ENCODE results near the gene BID. TPM values are rescaled to one million over a fixed set of nuclear protein-coding genes. Genes with fewer than 3 reads are reported as not detected.
A peak's percentile ranks its signal among the peaks of the same experiment; 100 is the strongest.

Gene BID
- total and polyA plus RNA-seq, 2 of the 4 experiments (the other 2 are of a cell fraction): 69.5 to 240 TPM

DNA sequence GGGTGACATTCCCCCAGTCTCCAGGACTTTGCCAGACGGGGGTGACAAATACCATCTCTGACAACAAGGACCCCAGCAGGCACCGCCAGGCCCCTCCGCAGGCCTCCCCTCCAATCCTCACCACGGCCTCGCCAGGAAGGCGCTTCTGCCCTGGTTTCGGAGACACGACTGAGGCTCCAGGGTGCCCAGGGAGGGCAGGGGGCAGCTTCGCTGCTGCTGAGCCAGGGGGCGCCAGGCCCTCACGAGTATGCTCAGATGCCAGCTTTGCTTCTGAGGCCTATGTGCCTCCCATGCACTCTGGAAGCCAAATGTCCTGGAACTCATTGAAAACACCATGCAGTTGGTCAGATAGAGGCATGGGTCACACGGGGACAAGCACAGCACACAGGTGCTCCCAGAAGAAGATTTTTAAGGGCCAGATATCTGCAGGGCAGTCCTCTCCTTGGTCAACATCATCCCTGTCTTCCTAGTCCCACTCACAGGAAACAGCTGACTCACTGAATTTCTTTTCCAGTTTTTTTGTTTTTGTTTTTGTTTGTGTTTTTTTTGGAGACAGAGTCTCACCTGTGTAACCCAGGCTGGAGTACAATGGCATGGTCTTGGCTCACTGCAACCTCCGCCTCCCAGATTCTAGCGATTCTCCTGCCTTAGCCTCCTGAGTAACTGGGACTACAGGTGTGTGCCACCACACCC is 19.9 kb downstream of the BID start:
- H3K4ac ChIP-seq (ENCODE audit: low read depth, low read length): no peak overlapping the region
- no peak overlapping the region for H2BK20ac ChIP-seq (ENCODE audit: low read depth, low read length)
- no peaks in the 10 kb centered on the region; the same call in 1 of the 2 replicates for H3K9me1 ChIP-seq (ENCODE audit: insufficient read depth, low read length)
- H3K27me3 ChIP-seq (ENCODE audit: control insufficient read depth, insufficient read depth, low read length): no peaks in the 10 kb centered on the region
- DNase-seq (no peak), ATAC-seq (ENCODE audit: low read depth) (no peak)
- H3K9ac ChIP-seq (ENCODE audit: low read depth, low read length): no peak overlapping the region
- H3K14ac ChIP-seq (replicated peaks; ENCODE audit: low read depth, low read length): no peak overlapping the region
- in situ Hi-C loops (cut with MboI; ENCODE audit: low sequenced_read_pairs): no loop called here
- H2BK5ac ChIP-seq (ENCODE audit: low read depth, low read length, poor library complexity, severe bottlenecking): no peak overlapping the region
- H3K4me1 ChIP-seq (ENCODE audit: control insufficient read depth, insufficient read depth, low read length): no peaks in the 10 kb centered on the region
- no peak overlapping the region for H3K4me3 ChIP-seq (ENCODE audit: insufficient read depth, low read depth, low read length)
- no TSS peak for BruUV-seq (replicated peaks)
- no peaks in the 10 kb centered on the region for H3K36me3 ChIP-seq (ENCODE audit: control insufficient read depth, insufficient read depth, low read length)
- H2BK15ac ChIP-seq (ENCODE audit: low read depth, low read length): no peak overlapping the region
- no peak overlapping the region for H4K91ac ChIP-seq (ENCODE audit: insufficient read depth, low read depth, low read length)
- no peak overlapping the region for H2AFZ ChIP-seq (replicated peaks; ENCODE audit: low read length, poor library complexity)
- ChIA-PET POLR2A (ENCODE audit: unreplicated experiment) (no interaction called here), CTCF (no interaction called here)
- dilution Hi-C loops (cut with HindIII; ENCODE audit: low sequenced_read_pairs, unreplicated experiment): no loop called here
- peaks cover 5% of the 10 kb centered on the region for H4K20me1 ChIP-seq (ENCODE audit: insufficient read depth, low read length)
- H3K9me3 ChIP-seq (ENCODE audit: control insufficient read depth, insufficient read depth, low read length): no peaks in the 10 kb centered on the region
- TF ChIP-seq MAZ (IDR thresholded peaks at IDR 0.05; ENCODE audit: borderline replicate concordance, low read depth, low read length): no peak
- no peak for TF ChIP-seq CEBPB (IDR thresholded peaks at IDR 0.05; ENCODE audit: low read depth, low read length)
- TF ChIP-seq, protein P1, sequence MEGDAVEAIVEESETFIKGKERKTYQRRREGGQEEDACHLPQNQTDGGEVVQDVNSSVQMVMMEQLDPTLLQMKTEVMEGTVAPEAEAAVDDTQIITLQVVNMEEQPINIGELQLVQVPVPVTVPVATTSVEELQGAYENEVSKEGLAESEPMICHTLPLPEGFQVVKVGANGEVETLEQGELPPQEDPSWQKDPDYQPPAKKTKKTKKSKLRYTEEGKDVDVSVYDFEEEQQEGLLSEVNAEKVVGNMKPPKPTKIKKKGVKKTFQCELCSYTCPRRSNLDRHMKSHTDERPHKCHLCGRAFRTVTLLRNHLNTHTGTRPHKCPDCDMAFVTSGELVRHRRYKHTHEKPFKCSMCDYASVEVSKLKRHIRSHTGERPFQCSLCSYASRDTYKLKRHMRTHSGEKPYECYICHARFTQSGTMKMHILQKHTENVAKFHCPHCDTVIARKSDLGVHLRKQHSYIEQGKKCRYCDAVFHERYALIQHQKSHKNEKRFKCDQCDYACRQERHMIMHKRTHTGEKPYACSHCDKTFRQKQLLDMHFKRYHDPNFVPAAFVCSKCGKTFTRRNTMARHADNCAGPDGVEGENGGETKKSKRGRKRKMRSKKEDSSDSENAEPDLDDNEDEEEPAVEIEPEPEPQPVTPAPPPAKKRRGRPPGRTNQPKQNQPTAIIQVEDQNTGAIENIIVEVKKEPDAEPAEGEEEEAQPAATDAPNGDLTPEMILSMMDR (conservative IDR thresholded peaks at IDR 0.05; ENCODE audit: low read depth, low read length): 0 out of 2 replicates have a peak, but pooled peaks have one; percentile 9
- TF ChIP-seq RAD21 (IDR thresholded peaks at IDR 0.05; ENCODE audit: low read length): 0 out of 2 replicates have a peak, but pooled peaks have one; percentile 7
- TF ChIP-seq FOS (IDR thresholded peaks at IDR 0.05; ENCODE audit: low read depth, low read length): no peak
- TF ChIP-seq POLR2A (IDR thresholded peaks at IDR 0.05; ENCODE audit: low read depth, low read length): no peak
- intact Hi-C loops (cut with micrococcal nuclease): no loop called here
- H2AK5ac ChIP-seq (ENCODE audit: low read depth, low read length): no peak overlapping the region
- no peak overlapping the region for H3K27ac ChIP-seq (ENCODE audit: insufficient read depth, low read length)
- no peak overlapping the region for H3K18ac ChIP-seq (ENCODE audit: low read depth, low read length)
- 83% methylated on average over 6 of the region's 14 CpGs; no CpG with 5 or more reads in 1 of the 2 experiments for WGBS, 2 experiments (ENCODE audit: extremely low coverage in 2 of 2, insufficient read length in 1 of 2)
- H3K23ac ChIP-seq (ENCODE audit: low read depth, low read length): no peak overlapping the region
- no peak overlapping the region for H3K56ac ChIP-seq (ENCODE audit: extremely low read depth, insufficient read depth, low read length)
- H2BK120ac ChIP-seq (ENCODE audit: low read depth, low read length): no peak overlapping the region
- H4K8ac ChIP-seq (ENCODE audit: low read depth in 2 of 2, low read length in 2 of 2): no peak overlapping the region
- no peak overlapping the region for H4K5ac ChIP-seq (ENCODE audit: low read depth, low read length)
- no peak overlapping the region for H3K4me2 ChIP-seq (ENCODE audit: low read depth, low read length)
- peaks cover 26 to 36% of the 10 kb centered on the region in 2 experiments for H3K79me1 ChIP-seq (ENCODE audit: low read depth in 1 of 2, low read length in 2 of 2)
- no peak overlapping the region for H2AK9ac ChIP-seq (replicated peaks; ENCODE audit: low read depth, low read length, poor library complexity)
